ENCODE measurements around the gene ATAD5.
"Not testable (repeated sequence)": the region's sequence is repeated elsewhere in the genome, so short reads cannot be mapped to it uniquely, and the experiment has no call there.

ATAD5 gene

GRCh38 chr17:30814860-30815259 is 16.9 kb upstream of the ATAD5 start:
- H3K27me3 Mint-ChIP-seq, H3K9me3 Mint-ChIP-seq, H3K4me3 Mint-ChIP-seq: not testable (repeated sequence)
- Mint-ChIP-seq H3K36me3 (ENCODE audit: low read depth) (peaks cover 19% of the 10 kb centered on the region), H3K27ac (peak overlapping the region; percentile 36), H3K4me1 (ENCODE audit: low read depth) (peaks cover 66% of the 10 kb centered on the region)

- H3K9me3 Mint-ChIP-seq, result no peaks in the 10 kb centered on the region
- H3K36me3 Mint-ChIP-seq (ENCODE audit: low read depth), result peaks cover 17% of the 10 kb centered on the region
- H3K4me1 Mint-ChIP-seq (ENCODE audit: low read depth), result peaks cover 67% of the 10 kb centered on the region
- H3K4me3 Mint-ChIP-seq, result no peak overlapping the region
- H3K27me3 Mint-ChIP-seq, result no peaks in the 10 kb centered on the region
- H3K27ac Mint-ChIP-seq, result no peak overlapping the region
These were observed 15.6 kb upstream of the ATAD5 start for GRCh38 chr17:30816165-30816564.

GRCh38 chr17:30819971-30820705 is 11.6 kb upstream of the ATAD5 start:
- H3K27ac Mint-ChIP-seq, result peak overlapping the region; percentile 95
- peak overlapping the region; percentile 92 for H3K4me3 Mint-ChIP-seq
- peaks cover 55% of the 10 kb centered on the region for H3K4me1 Mint-ChIP-seq (ENCODE audit: low read depth)
- H3K9me3 Mint-ChIP-seq, result no peaks in the 10 kb centered on the region
- H3K36me3 Mint-ChIP-seq (ENCODE audit: low read depth), result peaks cover 17% of the 10 kb centered on the region
- no peaks in the 10 kb centered on the region for H3K27me3 Mint-ChIP-seq

GRCh38 chr17:30821871-30822723 is 9.7 kb upstream of the ATAD5 start:
- H3K36me3 Mint-ChIP-seq (ENCODE audit: low read depth), result peaks cover 10% of the 10 kb centered on the region
- no peaks in the 10 kb centered on the region for H3K27me3 Mint-ChIP-seq
- peaks cover 59% of the 10 kb centered on the region for H3K4me1 Mint-ChIP-seq (ENCODE audit: low read depth)
- peak overlapping the region; percentile 92 for H3K4me3 Mint-ChIP-seq
- H3K27ac Mint-ChIP-seq, result peak overlapping the region; percentile 95
- H3K9me3 Mint-ChIP-seq, result no peaks in the 10 kb centered on the region

- not testable (repeated sequence) for H3K27me3 Mint-ChIP-seq; H3K36me3 Mint-ChIP-seq (ENCODE audit: low read depth); H3K9me3 Mint-ChIP-seq
- Mint-ChIP-seq H3K4me1 (ENCODE audit: low read depth) (peaks cover 59% of the 10 kb centered on the region), H3K27ac (peak overlapping the region; percentile 56), H3K4me3 (peak overlapping the region; percentile 92)
These were observed 8.8 kb upstream of the ATAD5 start for GRCh38 chr17:30822919-30823318.

- H3K27me3 Mint-ChIP-seq, result no peaks in the 10 kb centered on the region
- H3K4me3 Mint-ChIP-seq, result peak overlapping the region; percentile 92
- peaks cover 55% of the 10 kb centered on the region for H3K4me1 Mint-ChIP-seq (ENCODE audit: low read depth)
- H3K9me3 Mint-ChIP-seq, result no peaks in the 10 kb centered on the region
- peak overlapping the region; percentile 97 for H3K27ac Mint-ChIP-seq
- H3K36me3 Mint-ChIP-seq (ENCODE audit: low read depth), result peaks cover 9% of the 10 kb centered on the region
These were observed 8.3 kb upstream of the ATAD5 start for GRCh38 chr17:30823421-30823820.

GRCh38 chr17:30824002-30824355 is 7.8 kb upstream of the ATAD5 start:
- Mint-ChIP-seq H3K27me3 (no peaks in the 10 kb centered on the region), H3K4me3 (peak overlapping the region; percentile 92), H3K9me3 (no peaks in the 10 kb centered on the region), H3K4me1 (ENCODE audit: low read depth) (peaks cover 50% of the 10 kb centered on the region), H3K36me3 (ENCODE audit: low read depth) (peaks cover 4% of the 10 kb centered on the region), H3K27ac (peak overlapping the region; percentile 97)

GRCh38 chr17:30824356-30825145 is 7.2 kb upstream of the ATAD5 start, which contains the start of gene CRLF3:
Gene CRLF3, minus strand, starts transcription at chr17:30824692. Its CDS starts 41 bp downstream, at chr17:30824651.
- Mint-ChIP-seq H3K4me3 (peak within 1 kb of the TSS; percentile 92), H3K27ac (peak within 1 kb of the TSS; percentile 97), H3K27me3 (no peaks in the 10 kb centered on the region), H3K4me1 (ENCODE audit: low read depth) (peaks cover 44% of the 10 kb centered on the region), H3K36me3 (ENCODE audit: low read depth) (no peaks in the 10 kb centered on the region), H3K9me3 (no peaks in the 10 kb centered on the region)

- H3K36me3 Mint-ChIP-seq (ENCODE audit: low read depth), result no peaks in the 10 kb centered on the region
- no peak overlapping the region for H3K27ac Mint-ChIP-seq
- no peaks in the 10 kb centered on the region for H3K27me3 Mint-ChIP-seq
- H3K4me3 Mint-ChIP-seq, result no peak overlapping the region
- H3K4me1 Mint-ChIP-seq (ENCODE audit: low read depth), result peaks cover 32% of the 10 kb centered on the region
- H3K9me3 Mint-ChIP-seq, result no peaks in the 10 kb centered on the region
These were observed 4.7 kb upstream of the ATAD5 start for GRCh38 chr17:30827082-30827481.

GRCh38 chr17:30829022-30829421 is 2.7 kb upstream of the ATAD5 start:
- H3K27me3 Mint-ChIP-seq, result no peaks in the 10 kb centered on the region
- no peak overlapping the region for H3K27ac Mint-ChIP-seq
- H3K4me3 Mint-ChIP-seq, result no peak overlapping the region

GRCh38 chr17:30831257-30831656 is 509 bp upstream of the ATAD5 start:
- H3K36me3 Mint-ChIP-seq (ENCODE audit: low read depth), result peaks cover 28% of the 10 kb centered on the region
- no peaks in the 10 kb centered on the region for H3K9me3 Mint-ChIP-seq
- peaks cover 39% of the 10 kb centered on the region for H3K4me1 Mint-ChIP-seq (ENCODE audit: low read depth)
- peak overlapping the region; percentile 97 for H3K4me3 Mint-ChIP-seq
- peak overlapping the region; percentile 99 for H3K27ac Mint-ChIP-seq
- no peaks in the 10 kb centered on the region for H3K27me3 Mint-ChIP-seq

More at GRCh38 chr17:30829022-30829421, 2.7 kb upstream of the ATAD5 start:
- Mint-ChIP-seq H3K36me3 (ENCODE audit: low read depth) (peaks cover 9% of the 10 kb centered on the region), H3K9me3 (no peaks in the 10 kb centered on the region), H3K4me1 (ENCODE audit: low read depth) (peaks cover 41% of the 10 kb centered on the region)

GRCh38 chr17:30832438-30833124 is 815 bp downstream of the ATAD5 start:
- H3K9me3 Mint-ChIP-seq, result no peaks in the 10 kb centered on the region

GRCh38 chr17:30838202-30838807 is 6.5 kb downstream of the ATAD5 start:
- Mint-ChIP-seq H3K4me1 (ENCODE audit: low read depth) (peaks cover 11% of the 10 kb centered on the region), H3K36me3 (ENCODE audit: low read depth) (peaks cover 68% of the 10 kb centered on the region), H3K27ac (no peak overlapping the region), H3K9me3 (no peaks in the 10 kb centered on the region), H3K27me3 (no peaks in the 10 kb centered on the region), H3K4me3 (no peak overlapping the region)

More at GRCh38 chr17:30832438-30833124, 815 bp downstream of the ATAD5 start:
- Mint-ChIP-seq H3K27me3 (no peaks in the 10 kb centered on the region), H3K36me3 (ENCODE audit: low read depth) (peaks cover 37% of the 10 kb centered on the region), H3K4me3 (peak overlapping the region; percentile 97), H3K4me1 (ENCODE audit: low read depth) (peaks cover 36% of the 10 kb centered on the region), H3K27ac (peak overlapping the region; percentile 99)

- no peak overlapping the region for H3K4me3 Mint-ChIP-seq
- H3K27ac Mint-ChIP-seq, result no peak overlapping the region
- peaks cover 60% of the 10 kb centered on the region for H3K36me3 Mint-ChIP-seq (ENCODE audit: low read depth)
- no peaks in the 10 kb centered on the region for H3K27me3 Mint-ChIP-seq
- H3K4me1 Mint-ChIP-seq (ENCODE audit: low read depth), result no peaks in the 10 kb centered on the region
- no peaks in the 10 kb centered on the region for H3K9me3 Mint-ChIP-seq
These were observed 9.0 kb downstream of the ATAD5 start for GRCh38 chr17:30840771-30841170.

Data from stimulated activated naive CD8-positive, alpha-beta T cell treated with anti-CD3 and anti-CD28 coated beads, Interleukin-15, Interleukin-2, amounts not matched to agents 100 ng/mL and 50 ng/mL, for 24 hours (primary cell).